ENCODE data around the gene ADCY1.

ADCY1 gene

DNA sequence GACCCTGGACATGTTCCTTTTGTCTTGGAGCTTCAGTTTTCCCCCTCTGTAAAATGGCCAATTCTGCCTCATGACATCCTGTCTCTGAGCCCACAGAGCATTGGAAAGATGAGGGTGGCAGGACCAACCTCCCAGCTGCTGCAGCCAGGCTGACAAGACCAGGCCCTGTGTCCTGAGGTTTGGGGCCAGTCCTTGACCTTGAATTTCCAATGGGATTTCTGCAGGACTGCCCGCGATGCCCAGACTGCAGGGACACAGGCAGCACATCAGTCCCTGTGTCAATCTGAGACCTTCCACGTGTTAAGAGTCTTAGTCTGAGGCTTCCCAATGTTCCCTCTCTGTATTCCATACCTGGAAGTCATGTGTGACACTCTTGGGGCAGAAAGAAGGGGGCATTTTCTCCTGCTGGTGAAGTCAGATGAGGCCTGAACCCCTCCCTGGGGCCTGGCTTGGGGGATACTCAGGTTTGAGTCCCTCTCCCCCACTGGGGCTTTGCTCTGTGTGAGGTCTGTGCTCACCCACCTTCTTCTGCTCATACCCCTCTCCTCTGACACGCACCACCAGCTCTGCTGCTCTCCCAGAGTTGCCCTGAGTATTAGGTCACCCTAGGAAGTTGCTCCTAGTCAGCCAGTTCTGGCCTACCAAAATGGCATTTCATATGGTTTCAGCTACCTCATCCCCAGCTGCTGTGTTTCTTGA, 79.2 kb downstream of the ADCY1 start:
- no peak for DNase-seq (ENCODE audit: low read depth)

DNA sequence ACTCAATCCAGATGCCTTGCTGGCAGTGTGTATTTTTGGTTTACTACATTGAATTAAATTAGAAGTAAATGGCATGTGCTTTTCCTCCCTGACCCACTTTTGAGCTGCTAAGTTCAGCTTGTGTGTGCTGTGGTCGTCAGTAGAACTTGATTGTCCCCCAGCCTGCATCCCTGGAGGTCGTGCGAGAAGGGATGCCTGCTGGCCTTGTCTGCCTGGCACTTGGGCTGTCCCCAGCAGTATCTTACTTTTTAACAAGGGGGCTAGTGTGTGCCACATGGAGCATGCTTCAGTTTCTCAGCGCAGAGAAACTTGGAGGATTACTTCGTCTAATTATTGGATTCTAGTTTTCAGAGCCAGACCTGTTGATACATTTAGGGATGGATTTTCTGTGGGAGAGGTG, 80.2 kb downstream of the ADCY1 start:
- DNase-seq (ENCODE audit: low read depth): no peak

- DNase-seq (ENCODE audit: low read depth): no peak
Observed at GRCh38 chr7:45655539-45655938, 81.4 kb downstream of the ADCY1 start.

DNA sequence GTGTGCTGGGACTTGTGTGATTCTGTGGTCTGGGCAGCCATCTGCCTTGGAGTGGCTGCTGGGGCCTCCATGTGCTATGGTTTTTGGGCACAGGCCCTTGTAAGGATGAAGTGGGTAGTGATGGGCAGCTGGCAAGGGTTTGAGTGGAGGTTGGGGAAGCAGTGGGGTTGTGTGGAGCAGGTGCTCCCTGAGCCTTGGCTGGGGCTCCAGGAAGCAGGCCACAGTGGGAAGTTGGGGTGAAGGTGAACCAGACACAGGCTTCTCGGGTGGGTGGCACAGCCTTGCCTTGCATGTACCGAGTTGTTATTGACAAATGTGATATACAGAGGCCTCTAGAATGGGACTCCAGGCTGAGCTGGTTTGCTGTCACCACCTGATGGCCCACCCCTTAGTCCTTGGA, 82.3 kb downstream of the ADCY1 start:
- DNase-seq (ENCODE audit: low read depth): no peak

DNA sequence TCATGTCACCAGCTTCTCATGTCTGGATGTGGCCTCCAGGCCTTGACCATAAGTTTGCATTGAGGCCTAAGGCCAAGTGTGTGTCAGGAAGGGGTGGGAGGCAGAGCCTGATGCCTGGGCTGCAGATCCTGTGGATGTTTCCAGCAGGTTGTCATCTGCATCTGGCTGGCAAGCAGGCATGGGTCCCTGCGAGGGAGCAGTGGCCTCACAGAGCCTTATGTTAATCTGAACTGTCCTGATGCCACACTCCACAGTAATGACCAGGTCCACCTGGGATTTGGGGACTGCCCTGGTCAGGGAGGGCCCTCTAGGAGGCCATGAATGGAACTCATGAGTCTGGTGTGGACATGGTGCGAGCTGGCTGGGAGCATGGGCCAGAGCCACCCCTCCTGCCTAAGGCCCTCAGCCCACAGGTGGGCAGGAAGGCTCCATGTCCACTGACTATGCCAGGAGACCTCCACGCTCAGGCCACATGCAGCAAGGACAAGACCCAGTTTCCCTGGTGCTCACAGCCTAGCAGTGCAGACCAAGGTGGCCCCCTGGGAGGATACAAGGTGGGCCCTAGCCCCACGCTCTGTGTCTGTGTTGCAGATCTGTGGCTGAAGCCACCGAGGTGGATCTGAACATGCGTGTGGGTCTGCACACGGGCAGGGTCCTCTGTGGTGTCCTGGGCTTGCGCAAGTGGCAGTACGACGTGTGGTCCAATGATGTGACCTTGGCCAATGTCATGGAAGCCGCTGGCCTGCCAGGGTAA, 83.1 kb downstream of the ADCY1 start:
- DNase-seq (ENCODE audit: low read depth): no peak

DNA sequence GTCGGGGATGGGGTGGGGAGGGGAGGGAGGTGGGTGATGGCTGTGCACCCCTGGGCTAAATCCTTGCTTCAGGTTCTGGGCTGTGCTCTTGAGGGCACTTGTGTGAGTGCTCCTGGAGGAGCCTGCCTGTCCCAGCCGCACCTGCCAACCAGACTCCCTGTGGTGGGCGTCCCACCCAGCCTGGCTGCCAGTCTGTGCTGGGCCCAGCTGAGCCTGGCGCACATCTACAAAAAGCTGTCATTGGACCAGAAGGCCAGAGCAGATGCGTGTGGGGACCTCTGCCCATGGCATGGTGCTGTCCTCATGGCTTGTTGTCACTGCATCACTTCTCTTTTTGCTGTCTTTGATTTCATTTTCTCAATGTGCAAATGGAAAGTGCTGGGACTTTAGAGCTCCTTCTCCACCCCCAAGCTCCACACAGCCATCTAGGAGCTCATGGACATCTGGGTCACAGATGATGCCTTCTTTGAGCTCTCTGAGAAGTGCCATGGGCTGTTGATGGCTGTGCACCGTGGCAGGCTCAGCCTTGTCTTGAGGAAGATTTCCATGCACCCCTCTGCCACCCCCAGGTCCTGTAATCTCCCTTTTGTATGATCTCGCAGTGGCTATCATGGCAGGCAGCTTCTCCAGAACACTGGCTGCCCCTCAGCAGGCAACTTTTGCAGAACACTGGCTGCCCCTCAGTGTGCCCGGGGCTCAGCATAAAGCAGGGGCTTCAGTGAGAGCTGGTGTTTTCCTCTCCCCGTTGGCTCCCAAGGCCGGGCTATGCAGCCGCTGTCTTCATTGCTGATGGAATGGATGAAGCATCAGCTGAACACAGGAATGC, 83.9 kb downstream of the ADCY1 start:
- no peak for DNase-seq (ENCODE audit: low read depth)

- no peak for DNase-seq (ENCODE audit: low read depth)
Observed at GRCh38 chr7:45658716-45659495, 84.7 kb downstream of the ADCY1 start.

DNA sequence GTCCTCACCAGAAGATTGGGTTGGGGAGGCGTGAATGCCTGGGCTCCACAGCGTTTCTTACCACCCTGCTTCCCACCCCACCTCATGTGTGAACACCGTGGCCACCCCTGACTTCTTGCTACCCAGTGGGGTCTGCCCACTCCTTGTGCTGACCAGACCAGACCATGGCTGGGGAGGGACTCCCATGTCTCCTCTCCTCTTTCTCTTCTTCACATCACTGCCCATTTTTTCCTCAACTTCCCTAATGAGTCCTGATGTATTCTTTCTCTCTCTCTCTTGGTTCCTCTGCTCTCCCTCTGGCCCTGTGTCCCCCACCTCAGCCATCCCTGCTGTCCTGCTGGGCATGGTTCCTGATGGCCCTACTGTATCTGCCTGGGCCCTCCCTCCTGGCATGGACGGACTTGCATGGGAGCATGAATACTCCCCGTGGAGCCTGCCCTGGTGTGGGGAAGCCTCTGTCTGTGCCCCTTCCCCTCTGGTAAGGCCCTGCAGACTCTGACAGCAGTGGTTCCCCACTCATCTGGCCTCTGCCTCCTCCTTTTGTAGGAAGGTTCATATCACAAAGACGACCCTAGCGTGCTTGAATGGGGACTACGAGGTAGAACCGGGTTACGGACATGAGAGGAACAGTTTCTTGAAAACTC, 85.5 kb downstream of the ADCY1 start:
- no peak for DNase-seq (ENCODE audit: low read depth)

- DNase-seq (ENCODE audit: low read depth): no peak
Observed at GRCh38 chr7:45660201-45660900, 86.2 kb downstream of the ADCY1 start.

- no peak for DNase-seq (ENCODE audit: low read depth)
Observed at GRCh38 chr7:45660901-45661211, 86.7 kb downstream of the ADCY1 start.

GRCh38 chr7:45661302-45661995, 87.3 kb downstream of the ADCY1 start:
- DNase-seq (ENCODE audit: low read depth): no peak

- no peak for DNase-seq (ENCODE audit: low read depth)
Observed at GRCh38 chr7:45662018-45662417, 87.8 kb downstream of the ADCY1 start.

GRCh38 chr7:45662540-45663166, 88.5 kb downstream of the ADCY1 start:
- DNase-seq (ENCODE audit: low read depth): no peak

GRCh38 chr7:45663167-45663921, 89.2 kb downstream of the ADCY1 start:
- DNase-seq (ENCODE audit: low read depth): no peak

- no peak for DNase-seq (ENCODE audit: low read depth)
Observed at GRCh38 chr7:45663965-45664633, 89.9 kb downstream of the ADCY1 start.

GRCh38 chr7:45665172-45665571, 91.0 kb downstream of the ADCY1 start:
- no peak for DNase-seq (ENCODE audit: low read depth)

DNA sequence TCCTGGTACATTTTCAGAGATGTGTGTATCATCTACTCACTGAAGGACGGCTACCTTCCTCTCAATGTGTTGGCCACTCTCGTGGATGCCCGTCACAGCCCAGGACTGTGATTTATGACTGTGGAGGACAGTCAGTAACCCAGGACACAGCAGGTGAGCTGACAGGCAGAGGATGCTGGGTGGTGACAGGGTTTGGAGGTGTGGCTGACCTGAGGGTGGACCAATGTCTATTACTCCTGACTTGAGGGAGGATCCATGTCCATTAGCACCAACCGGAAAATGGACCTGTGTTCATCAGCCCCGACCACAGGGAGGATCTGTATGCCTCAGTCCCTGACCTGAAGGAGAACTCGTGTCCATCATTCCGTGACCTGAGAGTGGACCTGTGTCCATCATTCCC, 96.1 kb downstream of the ADCY1 start:
- no peak for DNase-seq (ENCODE audit: low read depth)

- DNase-seq (ENCODE audit: low read depth): no peak
Observed at GRCh38 chr7:45670717-45671116, 96.5 kb downstream of the ADCY1 start.

Measured in activated gamma-delta T cell treated with anti-CD3 and anti-CD28 coated beads, Interleukin-2, amount 50 U/mL, for 16 hours (primary cell).